DMS79 (cell line): ENCODE data around the gene SPATA19.

ENCODE experiments used
- DNase-seq: peaks from one replicate; lab custom pipeline; 2025; lab: John Stamatoyannopoulos, UW

The SPATA19 gene

GRCh38 chr11:133835593-133836548 lies 9.4 kb downstream of the SPATA19 start:
- DNase-seq, result no peak

GRCh38 chr11:133834682-133835592 lies 10.4 kb downstream of the SPATA19 start:
- peak; percentile 35 for DNase-seq

GRCh38 chr11:133833898-133834681 lies 11.2 kb downstream of the SPATA19 start:
- DNase-seq, result peak; percentile 94

DNA sequence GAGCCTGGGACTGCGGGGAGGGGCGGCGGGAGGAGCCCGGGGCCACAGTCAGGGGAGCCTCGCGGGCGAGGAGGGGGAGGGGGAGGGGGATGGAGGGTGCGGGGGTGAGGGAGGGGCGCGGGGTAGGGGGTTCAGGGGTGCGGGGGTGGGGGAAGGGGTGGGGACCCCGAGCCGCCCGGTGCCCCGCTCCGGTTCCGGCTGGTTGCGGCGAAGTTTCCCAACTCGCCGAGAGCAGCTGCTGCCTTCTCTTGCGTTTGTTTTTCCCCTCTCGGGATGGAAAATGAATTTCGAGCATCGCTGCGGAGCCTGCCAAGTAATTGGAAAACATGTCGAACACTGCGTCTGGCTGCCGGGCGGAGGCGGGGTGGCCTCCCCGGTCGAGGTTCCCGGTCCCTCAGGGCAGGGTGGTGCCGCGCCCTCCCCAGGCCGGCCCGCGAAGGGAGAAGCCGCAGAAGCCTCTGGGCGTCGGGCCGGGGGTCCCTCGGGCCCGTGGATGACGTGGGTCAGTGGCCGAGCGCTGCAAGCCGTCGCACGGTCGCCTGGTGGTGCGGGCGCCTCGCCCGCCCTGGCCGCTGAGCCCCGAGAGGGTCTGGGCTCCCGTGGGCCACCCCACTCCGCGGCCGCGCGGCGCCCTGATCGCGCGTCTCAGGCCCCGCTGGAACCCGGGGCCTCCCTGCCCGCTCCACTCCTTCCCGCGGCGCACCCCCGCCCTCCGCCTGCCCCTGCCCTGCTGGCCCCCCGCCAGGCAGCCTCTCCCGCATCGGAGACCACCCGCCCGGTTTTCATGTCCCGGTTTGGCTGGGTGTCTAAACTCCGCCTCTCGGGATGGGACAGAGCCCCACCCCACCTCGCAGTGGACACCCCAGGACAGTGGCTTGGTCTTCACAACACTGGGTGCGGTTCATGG lies 12.1 kb downstream of the SPATA19 start:
- DNase-seq, result peak; percentile 30

GRCh38 chr11:133832096-133832990 lies 13.0 kb downstream of the SPATA19 start:
- no peak for DNase-seq

DNA sequence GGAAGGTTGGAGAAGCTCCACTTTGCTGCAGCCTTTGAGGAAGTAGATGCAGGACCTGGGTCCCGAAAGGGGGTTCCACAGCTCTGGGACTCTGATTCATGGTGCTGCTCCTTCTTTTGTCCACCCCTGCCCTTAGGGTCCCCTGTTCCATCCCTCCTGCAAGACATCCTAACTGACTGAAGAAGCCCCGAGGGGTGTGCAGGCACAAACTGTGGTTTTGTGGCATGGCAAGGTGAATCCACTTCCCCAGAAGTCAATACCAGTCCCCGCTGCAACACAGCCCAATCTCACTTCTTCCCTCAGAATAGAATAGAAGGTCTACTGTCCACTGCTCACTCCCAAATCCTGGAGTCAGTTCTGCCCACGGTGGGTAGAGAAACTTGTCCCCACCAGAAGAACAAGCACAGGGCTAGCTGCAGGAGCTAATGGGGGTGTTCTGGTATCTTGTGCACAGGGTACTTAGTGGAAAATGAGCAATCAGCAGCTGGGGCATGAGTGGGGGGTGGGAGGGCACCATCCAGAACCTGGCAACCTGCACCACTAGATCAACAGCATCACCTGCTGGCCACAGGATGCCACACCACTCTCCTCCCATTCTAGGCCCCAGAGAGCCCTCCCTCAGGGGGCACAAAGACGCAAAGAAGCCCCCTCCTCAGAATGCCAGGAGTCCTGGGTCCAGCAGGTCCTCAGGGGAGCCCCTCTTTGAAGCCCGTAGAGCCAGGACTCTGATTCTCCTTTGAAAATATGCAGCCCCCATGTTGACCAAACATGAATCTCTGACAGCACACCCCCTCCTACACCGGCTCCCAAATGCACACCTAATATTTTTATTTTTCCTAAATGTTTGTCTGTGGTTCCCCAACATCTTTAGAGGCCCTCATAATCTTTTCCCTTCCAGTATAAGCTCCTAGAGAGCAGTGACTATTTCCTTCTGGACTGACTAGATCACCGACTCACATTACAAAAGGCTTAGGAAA lies 14.1 kb downstream of the SPATA19 start:
- no peak for DNase-seq

DNA sequence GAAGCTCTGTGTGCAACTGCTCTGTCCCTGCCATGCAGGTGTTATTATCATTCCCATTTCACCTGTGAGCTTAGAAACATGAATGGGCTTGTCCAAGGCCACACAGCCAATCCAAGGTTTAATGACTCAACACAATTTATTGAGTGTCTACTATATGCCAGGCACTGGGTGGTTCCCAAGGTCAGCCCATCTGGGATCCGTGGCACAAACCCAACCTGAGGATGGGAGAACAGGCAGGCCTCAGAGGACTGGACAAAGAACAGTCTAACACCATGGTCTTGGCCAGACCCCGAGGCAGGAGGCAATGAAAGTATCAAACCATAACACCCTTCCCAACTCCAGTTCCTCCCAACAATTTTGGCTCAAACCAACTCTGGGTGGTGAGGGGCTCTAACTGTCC lies 15.7 kb downstream of the SPATA19 start:
- DNase-seq, result no peak

DNA sequence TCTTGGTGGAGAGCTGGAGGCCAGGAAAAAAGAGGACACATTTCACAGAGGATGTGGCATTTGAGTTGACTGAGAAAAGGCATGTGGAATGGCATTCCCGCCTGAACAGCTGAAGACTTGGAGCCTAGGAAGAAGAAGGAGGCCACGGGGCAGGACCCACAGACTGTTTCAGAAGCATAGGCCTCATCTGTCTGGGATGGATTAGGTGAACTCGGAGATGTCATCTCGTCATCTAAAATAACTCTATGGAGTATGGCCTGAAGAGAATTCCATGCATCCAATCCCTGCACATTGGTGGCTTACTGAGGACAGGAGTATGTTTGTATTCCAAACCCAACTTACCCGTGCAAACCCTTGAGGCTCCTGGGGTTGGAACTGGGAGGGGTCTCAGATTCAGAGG lies 16.4 kb downstream of the SPATA19 start:
- no peak for DNase-seq

GRCh38 chr11:133827556-133827955 lies 17.8 kb downstream of the SPATA19 start:
- no peak for DNase-seq

DNA sequence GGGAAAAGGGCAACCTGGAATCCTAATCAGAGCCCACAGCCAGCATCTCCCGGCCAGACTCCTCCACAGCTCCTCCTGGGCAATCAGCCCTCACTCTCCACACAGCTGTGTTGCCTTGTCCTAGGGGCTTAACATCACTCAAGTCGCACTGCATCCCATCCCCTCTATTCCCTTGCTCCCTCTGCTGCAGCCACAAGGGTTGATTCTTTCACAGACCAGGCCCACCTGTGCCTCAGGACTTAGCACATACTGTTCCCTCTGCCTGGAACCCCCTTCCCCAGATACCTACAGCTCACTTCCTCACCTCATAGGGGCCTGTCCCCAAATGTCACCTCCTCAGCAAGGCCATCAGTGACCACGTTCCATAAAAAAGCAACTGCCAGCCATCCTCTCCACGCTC lies 18.4 kb downstream of the SPATA19 start:
- no peak for DNase-seq

- no peak for DNase-seq
Observed at GRCh38 chr11:133825666-133826065, 19.6 kb downstream of the SPATA19 start.

GRCh38 chr11:133825156-133825555 lies 20.2 kb downstream of the SPATA19 start:
- DNase-seq, result no peak

DNA sequence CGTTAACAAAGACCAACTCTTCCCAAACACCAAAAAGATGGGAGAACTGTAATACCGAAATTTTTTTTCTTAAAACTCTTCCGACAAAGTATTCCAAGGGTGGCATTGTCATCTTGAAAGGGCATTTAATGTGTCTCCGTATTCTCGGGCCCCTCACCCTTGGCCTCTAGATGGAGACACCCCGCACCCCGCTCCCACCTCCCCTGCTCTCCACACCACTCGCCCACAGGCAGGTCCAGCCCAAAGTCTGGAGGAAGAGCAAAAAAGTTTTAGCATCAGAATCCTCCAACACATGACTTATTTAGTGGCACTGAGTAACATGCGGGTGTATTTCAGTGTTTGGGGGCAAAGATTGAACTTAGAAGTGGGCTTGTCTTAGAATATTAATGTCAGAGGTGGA lies 20.7 kb downstream of the SPATA19 start:
- DNase-seq, result no peak

GRCh38 chr11:133823614-133824013 lies 21.7 kb downstream of the SPATA19 start:
- no peak for DNase-seq

DNA sequence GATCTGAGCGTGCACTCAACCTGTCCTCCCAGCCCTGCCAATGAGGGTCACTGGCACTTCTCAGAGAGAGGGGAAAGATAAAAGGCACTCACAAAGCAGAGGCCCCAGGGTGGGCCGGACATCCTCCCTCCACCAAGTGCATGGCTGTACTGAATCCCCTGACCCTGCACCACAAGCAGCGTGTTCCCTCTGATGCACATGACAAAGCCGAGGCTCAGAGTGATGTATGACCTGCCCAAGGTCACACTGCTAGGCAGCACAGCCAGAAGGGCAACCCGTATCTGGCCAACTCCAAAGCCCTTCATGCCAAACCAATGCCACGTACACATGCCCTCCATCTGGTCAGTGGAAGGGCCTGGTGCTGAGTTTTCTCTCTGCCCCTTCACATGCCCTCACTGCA lies 22.1 kb downstream of the SPATA19 start:
- DNase-seq, result no peak

DNA sequence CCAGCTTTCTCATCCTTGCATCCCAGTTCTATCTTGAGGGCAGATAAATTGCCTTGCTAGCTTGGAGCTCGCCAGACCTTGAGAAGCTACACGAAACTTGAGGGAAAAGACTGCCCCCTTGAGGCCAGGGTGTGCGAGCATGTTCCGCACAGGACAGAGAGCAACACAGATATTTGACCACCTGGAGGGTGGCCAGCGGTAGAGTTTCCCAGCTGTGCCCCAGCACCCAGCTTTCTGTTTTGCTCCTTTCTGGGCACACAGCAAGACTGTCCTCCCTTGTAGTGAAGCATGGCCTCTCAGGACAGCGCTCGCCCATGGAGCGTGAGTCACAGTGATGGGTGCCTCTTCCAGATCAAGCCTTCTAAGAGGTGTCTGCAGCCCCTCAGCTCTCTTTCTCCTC lies 23.5 kb downstream of the SPATA19 start:
- DNase-seq, result no peak

DNA sequence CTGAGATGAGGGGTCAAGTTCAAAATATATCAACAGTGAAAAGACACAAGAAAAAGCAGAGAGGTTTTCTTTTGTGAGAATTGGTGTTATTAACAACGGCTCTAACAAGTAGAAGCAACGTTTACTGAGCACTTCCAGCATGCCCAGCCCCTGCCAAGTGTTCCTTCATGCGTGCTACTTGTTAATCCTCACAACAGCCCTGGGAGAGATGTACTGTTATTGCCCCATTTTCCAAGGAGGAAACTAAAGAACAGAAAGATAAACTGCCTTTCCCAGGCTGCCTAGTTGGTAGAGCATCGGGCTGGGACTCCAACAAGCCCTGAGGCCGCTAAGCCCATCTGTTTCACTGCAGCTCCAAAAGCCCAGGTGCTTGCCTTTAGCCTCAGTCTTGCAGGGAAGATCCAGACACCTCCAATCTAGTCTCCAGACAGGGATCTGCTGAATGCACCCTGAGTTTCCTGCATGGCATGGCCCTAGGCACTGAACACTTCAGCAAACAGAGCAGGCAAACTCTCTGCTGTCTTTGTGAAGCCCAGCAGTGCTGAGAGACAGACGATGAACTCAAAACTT lies 25.5 kb downstream of the SPATA19 start:
- DNase-seq, result no peak

- DNase-seq, result no peak
Observed at GRCh38 chr11:133819114-133819513, 26.2 kb downstream of the SPATA19 start.
